Adrenal gland (tissue), 5 donors: ENCODE measurements around the gene PRPF19.

ENCODE experiments used
- POLR2A ChIP-seq, 2 donors: fragments of 450-650 bp; IDR thresholded peaks; one replicate each; pipeline ENCODE4 v1.6.1; 2017; ENCODE audit warnings: antibody characterized with exemption in 2 of 2, mild to moderate bottlenecking in 2 of 2, moderate library complexity in 1 of 2
- TF ChIP-seq, protein P1 (sequence below), 6 experiments: fragments of 450-650 bp in 4 of 6; fragments of 200-600 bp in 2 of 6; sonication (generic) in 1 of 6; IDR thresholded peaks; 1 replicate in 5 of 6; 2 replicates in 1 of 6; pipeline versions ENCODE4 v1.5.1 to v1.8.0; 2016 to 2021; ENCODE audit warnings: antibody characterized with exemption in 6 of 6, mild to moderate bottlenecking in 2 of 6, moderate library complexity in 1 of 6
- donor health status: DM: no; HTN: no; CAD: no.

DNA sequence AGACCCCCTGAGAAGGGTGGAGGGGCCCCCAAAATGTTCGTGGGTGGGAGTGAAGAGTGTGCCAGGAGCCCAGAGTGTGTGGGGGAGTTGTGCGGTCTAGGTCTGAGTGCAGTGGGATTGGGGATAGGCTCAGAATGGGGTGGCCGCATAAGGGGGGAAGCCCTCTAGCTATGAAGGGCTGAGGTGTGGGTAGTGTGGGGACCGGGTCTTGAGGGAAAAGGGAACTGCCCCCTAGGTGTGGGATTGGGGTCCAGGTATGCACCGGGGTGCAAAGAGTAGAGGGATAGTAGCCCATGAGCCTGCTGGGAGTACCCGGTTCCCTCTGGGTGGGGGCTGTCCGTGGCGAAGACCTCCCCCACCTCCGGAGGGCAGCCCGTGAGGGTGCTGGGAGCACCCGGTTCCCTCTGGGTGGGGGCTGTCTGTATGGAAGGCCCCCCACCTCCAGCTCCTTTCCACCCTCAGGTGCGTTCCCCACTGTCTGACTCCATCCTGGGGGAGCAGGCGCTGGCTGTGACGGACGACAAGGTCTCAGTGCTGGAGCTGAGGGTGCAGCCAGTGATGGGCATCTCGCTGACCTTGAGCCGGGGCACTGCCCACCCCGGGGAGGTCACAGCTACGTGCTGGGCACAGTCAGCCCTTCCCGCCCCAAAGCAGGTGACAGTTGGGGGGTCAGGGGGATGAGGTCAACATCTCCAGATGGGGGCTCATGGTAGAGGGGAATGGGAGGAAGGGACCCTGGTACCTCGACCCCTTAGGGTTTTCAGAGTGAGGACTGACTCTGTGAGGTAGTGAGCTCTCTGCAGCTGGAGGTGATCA lies 28.6 kb upstream of the PRPF19 start:
- TF ChIP-seq, protein P1, sequence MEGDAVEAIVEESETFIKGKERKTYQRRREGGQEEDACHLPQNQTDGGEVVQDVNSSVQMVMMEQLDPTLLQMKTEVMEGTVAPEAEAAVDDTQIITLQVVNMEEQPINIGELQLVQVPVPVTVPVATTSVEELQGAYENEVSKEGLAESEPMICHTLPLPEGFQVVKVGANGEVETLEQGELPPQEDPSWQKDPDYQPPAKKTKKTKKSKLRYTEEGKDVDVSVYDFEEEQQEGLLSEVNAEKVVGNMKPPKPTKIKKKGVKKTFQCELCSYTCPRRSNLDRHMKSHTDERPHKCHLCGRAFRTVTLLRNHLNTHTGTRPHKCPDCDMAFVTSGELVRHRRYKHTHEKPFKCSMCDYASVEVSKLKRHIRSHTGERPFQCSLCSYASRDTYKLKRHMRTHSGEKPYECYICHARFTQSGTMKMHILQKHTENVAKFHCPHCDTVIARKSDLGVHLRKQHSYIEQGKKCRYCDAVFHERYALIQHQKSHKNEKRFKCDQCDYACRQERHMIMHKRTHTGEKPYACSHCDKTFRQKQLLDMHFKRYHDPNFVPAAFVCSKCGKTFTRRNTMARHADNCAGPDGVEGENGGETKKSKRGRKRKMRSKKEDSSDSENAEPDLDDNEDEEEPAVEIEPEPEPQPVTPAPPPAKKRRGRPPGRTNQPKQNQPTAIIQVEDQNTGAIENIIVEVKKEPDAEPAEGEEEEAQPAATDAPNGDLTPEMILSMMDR (IDR thresholded peaks at IDR 0.05): no peak
- TF ChIP-seq POLR2A (IDR thresholded peaks at IDR 0.05): no peak
